Measurements from ENCODE around the gene ACP5. TPM values are rescaled to one million over a fixed set of nuclear protein-coding genes. Genes with fewer than 3 reads are reported as not detected.
"Not testable (repeated sequence)": the region's sequence is repeated elsewhere in the genome, so short reads cannot be mapped to it uniquely, and the experiment has no call there.

ACP5 gene
- 0.43 and 2.3 TPM in 2 replicates for total RNA-seq

- no peak for TF ChIP-seq CTCF (IDR thresholded peaks at IDR 0.05; ENCODE audit: insufficient read depth, low read depth, low read length)
- no peak within 1 kb of the TSS for H3K4me3 ChIP-seq (ENCODE audit: low read depth, low read length)
- peak; percentile 20 for DNase-seq (ENCODE audit: low read depth)
Observed at GRCh38 chr19:11577451-11578257, at the start of gene ACP5. Gene ACP5 (minus strand): TSS chr19:11577645. CDS start chr19:11577317, 328 bp downstream.

- no peak for DNase-seq (ENCODE audit: low read depth)
- no peak overlapping the region for H3K4me3 ChIP-seq (ENCODE audit: low read depth, low read length)
- TF ChIP-seq CTCF (IDR thresholded peaks at IDR 0.05; ENCODE audit: insufficient read depth, low read depth, low read length): no peak
Observed at GRCh38 chr19:11626252-11626651, 48.8 kb upstream of the ACP5 start.

GRCh38 chr19:11624069-11624463, 46.6 kb upstream of the ACP5 start:
- DNase-seq (ENCODE audit: low read depth): peak; percentile 73
- peak overlapping the region; percentile 9 for H3K4me3 ChIP-seq (ENCODE audit: low read depth, low read length)

GRCh38 chr19:11622401-11622800, 45.0 kb upstream of the ACP5 start:
- peak; percentile 27 for DNase-seq (ENCODE audit: low read depth)
- not testable (repeated sequence) for H3K4me3 ChIP-seq (ENCODE audit: low read depth, low read length)

More at GRCh38 chr19:11624069-11624463, 46.6 kb upstream of the ACP5 start:
- no peak for TF ChIP-seq CTCF (IDR thresholded peaks at IDR 0.05; ENCODE audit: insufficient read depth, low read depth, low read length)

- no peak for TF ChIP-seq CTCF (IDR thresholded peaks at IDR 0.05; ENCODE audit: insufficient read depth, low read depth, low read length)
- H3K4me3 ChIP-seq (ENCODE audit: low read depth, low read length): no peak overlapping the region
- DNase-seq (ENCODE audit: low read depth): no peak
Observed at GRCh38 chr19:11620553-11620952, 43.1 kb upstream of the ACP5 start.

- H3K4me3 ChIP-seq (ENCODE audit: low read depth, low read length): no peak overlapping the region
- no peak for DNase-seq (ENCODE audit: low read depth)
- no peak for TF ChIP-seq CTCF (IDR thresholded peaks at IDR 0.05; ENCODE audit: insufficient read depth, low read depth, low read length)
Observed at GRCh38 chr19:11617180-11618062, 40.0 kb upstream of the ACP5 start.
